GM23248 (cell line): ENCODE data around the gene SHROOM3.

Experiments
- EZH2 ChIP-seq: fragments of 200-600 bp; sonication (generic); IDR thresholded peaks from 2 replicates; pipeline ENCODE4 v1.6.1; 2018; ENCODE audit warnings: antibody characterized with exemption, mild to moderate bottlenecking; ENCODE audit not compliant: insufficient read depth, poor library complexity, severe bottlenecking
- EZH2phosphoT487 ChIP-seq: fragments of 200-600 bp; sonication (generic); IDR thresholded peaks from 2 replicates; pipeline ENCODE4 v1.6.1; 2018; ENCODE audit warnings: antibody characterized with exemption, moderate library complexity, mild to moderate bottlenecking, low read depth; ENCODE audit not compliant: insufficient read depth

DNA sequence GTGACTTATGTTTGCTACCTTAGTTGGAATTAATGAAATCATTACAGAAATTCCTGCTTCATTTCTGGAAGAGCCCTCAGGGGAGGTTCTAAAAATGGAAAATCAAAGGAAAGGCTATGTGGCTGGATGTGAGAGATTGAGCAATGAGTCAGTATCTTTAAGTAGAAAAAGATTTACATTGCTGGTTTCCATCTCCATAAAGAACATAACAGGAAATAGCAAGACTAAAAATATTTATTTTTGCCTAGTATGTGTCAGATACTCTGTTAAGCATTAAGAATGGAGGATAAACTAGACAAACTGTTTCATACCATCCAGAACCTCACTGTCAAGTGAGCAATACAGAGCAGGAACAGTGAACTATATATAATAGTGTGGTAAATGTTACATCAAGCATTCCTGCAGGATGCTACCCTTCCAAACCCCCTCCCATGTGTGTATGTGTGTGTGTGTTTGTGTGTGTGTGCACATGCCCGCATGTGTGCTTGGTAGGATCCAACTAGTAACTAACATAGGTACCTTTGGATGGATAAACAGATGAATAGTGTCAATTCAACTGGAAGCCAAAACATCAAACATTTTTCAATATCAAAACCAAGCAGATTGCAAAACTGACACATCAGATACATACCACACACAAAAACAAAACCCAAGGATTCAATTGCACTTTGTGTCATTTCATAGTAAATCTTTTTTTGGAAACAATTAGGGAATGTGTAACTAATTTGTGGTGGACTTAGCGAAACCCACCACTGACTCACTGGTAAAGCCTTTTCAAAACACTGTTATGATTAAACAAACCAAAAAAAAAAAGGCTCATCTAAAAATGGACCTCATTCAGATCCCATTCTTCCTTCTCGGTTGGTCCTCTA, 223.4 kb downstream of the SHROOM3 start:
- TF ChIP-seq EZH2 (no peak), EZH2phosphoT487 (0 out of 2 replicates have a peak, but pooled peaks have one; percentile 79)
